Left ventricle myocardium inferior (tissue), 1 donor: ENCODE data around the gene SERPINA5. TPM values are rescaled to one million over a fixed set of nuclear protein-coding genes. Genes with fewer than 3 reads are reported as not detected.

Experiments used
- DNase-seq: peaks from one replicate; pipeline ENCODE4 v3.0.0-alpha.2; 2020
- H3K27ac ChIP-seq: fragments of 200-600 bp; replicated peaks from 2 replicates; pipeline ENCODE4 v1.8.0; 2021
- H3K27me3 ChIP-seq: fragments of 200-600 bp; 2 replicates; pipeline ENCODE4 v1.8.0; 2021; ENCODE audit warnings: low read depth
- H3K36me3 ChIP-seq: fragments of 200-600 bp; 2 replicates; pipeline ENCODE4 v1.8.0; 2021
- H3K4me1 ChIP-seq: fragments of 200-600 bp; 2 replicates; pipeline ENCODE4 v1.8.0; 2021
- H3K4me3 ChIP-seq: fragments of 200-600 bp; 2 replicates; pipeline ENCODE4 v1.8.0; 2021; ENCODE audit warnings: mild to moderate bottlenecking, moderate library complexity
- H3K9me3 ChIP-seq: fragments of 200-600 bp; replicated peaks from 2 replicates; pipeline ENCODE4 v1.8.0; 2021
- CTCF ChIP-seq: fragments of 200-600 bp; IDR thresholded peaks from 2 replicates; pipeline ENCODE4 v1.8.0; 2021; ENCODE audit warnings: antibody characterized with exemption, mild to moderate bottlenecking, borderline replicate concordance
- intact Hi-C: fragments of 100-400 bp; cut with micrococcal nuclease; formaldehyde crosslinking; loops from one replicate; pipeline ENCODE4 v1.11.0; 2022
- total RNA-seq: library from RNA; stranded (reverse); fragmentation: NEBNext Ultra II Directional; extraction: Animal tissue kit (Norgen Biotek cat#: 25700); gene quantifications from one replicate; pipeline ENCODE4 v1.2.1, GENCODE V29; 2021
- donor health status: DM: no; HTN: yes; CAD: no; lungs with severe emphysema.

Gene SERPINA5
- total RNA-seq, 1 donor from 2014 or later = 2.1 TPM

DNA sequence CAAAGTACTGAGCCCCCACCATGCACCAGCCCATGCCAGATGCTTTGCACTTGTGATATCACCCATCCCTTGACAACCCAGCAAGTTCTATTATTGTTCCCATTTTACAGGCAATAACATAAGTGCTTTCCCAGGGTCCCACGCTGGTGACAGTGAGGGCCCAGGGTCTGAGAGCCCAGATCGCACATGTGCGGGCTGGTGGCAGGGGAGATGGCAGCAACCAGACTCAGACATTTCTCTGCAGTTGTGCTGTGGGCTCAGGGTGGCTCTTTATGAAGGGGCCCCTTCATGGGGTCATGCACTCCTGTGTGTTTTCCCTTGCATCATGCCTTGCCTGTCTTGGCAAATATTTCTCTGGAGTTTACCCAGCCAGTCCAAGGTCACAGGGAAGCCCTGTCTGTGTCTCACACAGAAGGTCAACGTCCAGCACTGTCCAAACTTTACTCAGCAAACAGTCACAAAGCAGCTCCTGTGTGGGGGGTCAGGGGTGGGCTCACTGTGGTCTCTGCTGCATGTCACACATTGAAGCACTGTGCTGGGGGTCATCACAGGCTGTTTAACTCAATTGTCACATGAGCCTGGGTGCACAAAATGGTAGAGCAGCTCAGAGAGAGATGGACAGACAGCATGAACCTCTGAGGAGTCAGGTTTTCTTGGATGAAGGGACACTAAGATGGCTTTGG, 12.7 kb downstream of the SERPINA5 start:
- DNase-seq = no peak
- Histone ChIP-seq H3K4me1 (peaks cover 19% of the 10 kb centered on the region), H3K4me3 (no peak overlapping the region), H3K27me3 (no peaks in the 10 kb centered on the region), H3K36me3 (no peaks in the 10 kb centered on the region), H3K9me3 (no peaks in the 10 kb centered on the region), H3K27ac (no peak overlapping the region)
- intact Hi-C loops = no loop called here
- no peak for TF ChIP-seq CTCF

DNA sequence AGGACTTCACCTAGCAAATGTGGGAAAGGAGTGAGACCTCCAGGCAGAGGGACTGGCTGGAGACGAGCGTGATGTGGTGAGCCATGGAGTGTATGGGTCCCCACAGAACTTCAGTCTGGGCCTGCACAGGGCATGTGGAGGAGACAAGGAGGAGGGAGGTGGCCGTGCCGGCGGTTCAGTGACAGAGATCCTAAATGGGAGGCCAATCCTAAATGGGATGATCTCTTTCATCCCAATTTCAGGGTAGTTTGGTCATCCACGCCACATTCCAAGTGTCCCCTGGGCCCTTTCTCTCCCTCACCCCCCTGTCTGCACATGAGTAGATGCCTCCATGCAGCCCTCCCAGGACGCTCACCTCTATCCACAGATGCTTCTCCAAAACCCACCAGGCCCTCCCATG, 13.2 kb downstream of the SERPINA5 start:
- no peak for TF ChIP-seq CTCF
- Histone ChIP-seq H3K9me3 (no peaks in the 10 kb centered on the region), H3K4me1 (peaks cover 24% of the 10 kb centered on the region), H3K27me3 (no peaks in the 10 kb centered on the region), H3K4me3 (no peak overlapping the region), H3K36me3 (no peaks in the 10 kb centered on the region), H3K27ac (no peak overlapping the region)
- intact Hi-C loops = no loop called here
- DNase-seq = no peak

- Histone ChIP-seq H3K27me3 (no peaks in the 10 kb centered on the region), H3K9me3 (no peaks in the 10 kb centered on the region), H3K27ac (no peak overlapping the region), H3K4me3 (no peak overlapping the region), H3K4me1 (peaks cover 39% of the 10 kb centered on the region), H3K36me3 (no peaks in the 10 kb centered on the region)
- no peak for DNase-seq
- no peak for TF ChIP-seq CTCF
- intact Hi-C loops = no loop called here
Measured at GRCh38 chr14:94595912-94596311, 14.7 kb downstream of the SERPINA5 start.

DNA sequence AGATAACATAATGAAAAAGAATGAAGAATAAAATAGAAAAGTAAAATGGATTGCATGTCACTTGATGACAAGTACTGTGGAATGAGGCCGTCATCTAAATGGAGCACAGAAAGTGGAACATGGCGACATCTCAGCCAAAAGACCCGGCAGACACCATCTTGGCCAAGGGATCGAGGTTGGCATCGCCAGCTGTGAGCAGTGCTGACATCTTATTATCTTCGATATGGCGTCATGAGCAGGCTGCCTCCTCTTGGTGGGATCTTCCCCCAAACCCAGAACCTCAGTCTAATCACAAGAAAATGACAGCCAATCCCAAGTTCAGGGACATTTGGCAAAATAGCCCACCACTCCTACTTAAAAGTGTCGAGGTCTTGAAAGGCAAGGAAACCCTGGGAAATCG, 15.1 kb downstream of the SERPINA5 start:
- Histone ChIP-seq H3K4me3 (no peak overlapping the region), H3K27me3 (no peaks in the 10 kb centered on the region), H3K4me1 (peaks cover 42% of the 10 kb centered on the region), H3K9me3 (no peaks in the 10 kb centered on the region), H3K27ac (no peak overlapping the region), H3K36me3 (no peaks in the 10 kb centered on the region)
- TF ChIP-seq CTCF = no peak
- intact Hi-C loops = no loop called here
- no peak for DNase-seq

DNA sequence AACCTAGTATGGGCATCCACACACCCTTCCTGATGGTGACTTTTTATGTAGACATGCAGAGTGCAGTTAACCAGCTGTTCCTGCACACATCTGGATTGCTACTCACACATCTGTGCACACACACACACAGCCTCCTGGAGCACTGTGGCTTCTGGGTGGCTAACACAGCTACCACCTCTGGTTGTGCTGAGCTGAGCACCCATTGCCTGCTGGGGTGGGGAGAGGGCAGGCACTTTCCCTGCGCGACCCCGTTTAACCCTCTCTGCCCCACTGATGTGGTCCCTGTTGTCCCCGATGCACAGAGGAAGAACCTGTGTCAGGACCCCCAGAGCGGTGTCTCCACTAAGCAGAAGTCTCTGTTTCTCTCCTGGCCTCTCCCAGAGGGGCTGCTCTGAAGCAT, 16.6 kb downstream of the SERPINA5 start:
- peaks cover 56% of the 10 kb centered on the region for H3K4me1 ChIP-seq

More for the DNA sequence above, 16.6 kb downstream of the SERPINA5 start:
- DNase-seq = no peak
- Histone ChIP-seq H3K4me3 (no peak overlapping the region), H3K27me3 (no peaks in the 10 kb centered on the region), H3K9me3 (no peaks in the 10 kb centered on the region), H3K36me3 (no peaks in the 10 kb centered on the region), H3K27ac (no peak overlapping the region)
- no peak for TF ChIP-seq CTCF
- intact Hi-C loops = no loop called here
